Dedifferentiated amniotic fluid mesenchymal stem cell (primary cell): ENCODE data around the gene PCDHA1.
"Not testable (repeated sequence)": the region's sequence is repeated elsewhere in the genome, so short reads cannot be mapped to it uniquely, and the experiment has no call there.

Experiments
- DNase-seq: peaks from one replicate; pipeline ENCODE4 v3.0.0-alpha.2; 2016; ENCODE audit errors: extremely low spot score

Gene PCDHA1

GRCh38 chr5:140785905-140786686, at the start of gene PCDHA1:
TSS of gene PCDHA1 (plus strand) at chr5:140786140.
- DNase-seq = no peak

DNA sequence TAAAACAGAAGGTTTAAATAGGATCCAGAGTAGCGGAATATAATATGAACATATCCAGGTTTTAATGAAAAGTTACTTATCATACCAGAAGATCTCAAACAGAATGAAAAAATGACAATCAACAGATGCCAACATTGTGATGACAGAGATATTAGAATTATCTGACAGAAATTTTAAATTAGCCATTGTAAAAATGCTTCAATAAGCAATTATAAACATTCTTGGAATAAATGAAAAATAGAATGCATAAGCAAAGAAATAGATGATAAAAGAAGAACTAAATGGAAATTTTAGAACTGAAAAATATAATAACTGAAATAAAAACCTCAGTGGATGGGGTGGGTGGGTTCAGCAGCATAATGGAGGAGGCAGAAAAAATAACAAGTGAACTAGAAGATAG, 48.5 kb upstream of the PCDHA1 start:
- no peak for DNase-seq

DNA sequence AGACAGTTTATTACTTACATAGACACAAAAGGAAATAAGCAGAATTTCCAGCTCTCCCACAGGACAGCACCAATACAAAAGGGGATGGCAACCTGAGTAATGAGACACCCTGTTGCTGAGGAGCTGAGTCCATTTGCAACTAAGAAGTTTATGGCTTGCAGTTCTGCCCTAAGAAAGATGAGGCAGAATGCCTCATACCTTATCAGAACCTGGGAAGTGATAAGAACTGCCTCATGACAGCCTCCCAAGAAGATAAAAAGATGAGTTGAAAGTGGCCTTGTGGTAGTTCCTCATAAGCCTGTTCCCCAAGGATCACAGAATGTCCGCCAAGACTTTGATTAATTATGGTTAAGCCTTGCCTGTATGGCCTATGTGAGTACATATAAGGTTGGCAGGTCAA, 44.0 kb upstream of the PCDHA1 start:
- no peak for DNase-seq

DNA sequence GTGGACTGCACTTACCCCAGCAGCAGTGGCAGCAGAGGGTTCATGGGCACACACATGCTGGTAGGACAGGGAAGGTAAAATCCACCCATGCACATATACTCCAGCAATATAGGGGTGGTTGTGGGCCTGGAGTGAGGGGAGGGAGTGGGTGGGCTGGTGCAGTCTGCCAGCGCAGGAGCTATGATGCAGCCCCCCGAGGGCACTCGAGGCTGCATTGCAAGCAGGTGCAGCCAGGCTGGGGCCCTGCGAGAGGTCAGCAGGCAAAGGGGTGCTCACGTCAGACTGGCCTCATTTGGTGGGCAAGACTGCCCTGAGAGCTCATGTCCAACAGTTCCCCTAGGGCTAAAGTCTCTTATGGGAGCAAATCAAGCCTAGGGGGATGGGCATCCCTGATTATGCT, 32.4 kb upstream of the PCDHA1 start:
- DNase-seq = no peak

- DNase-seq = no peak
Measured at GRCh38 chr5:140764177-140764973, 21.6 kb upstream of the PCDHA1 start.

- DNase-seq = no peak
Measured at GRCh38 chr5:140767444-140767843, 18.5 kb upstream of the PCDHA1 start.

DNA sequence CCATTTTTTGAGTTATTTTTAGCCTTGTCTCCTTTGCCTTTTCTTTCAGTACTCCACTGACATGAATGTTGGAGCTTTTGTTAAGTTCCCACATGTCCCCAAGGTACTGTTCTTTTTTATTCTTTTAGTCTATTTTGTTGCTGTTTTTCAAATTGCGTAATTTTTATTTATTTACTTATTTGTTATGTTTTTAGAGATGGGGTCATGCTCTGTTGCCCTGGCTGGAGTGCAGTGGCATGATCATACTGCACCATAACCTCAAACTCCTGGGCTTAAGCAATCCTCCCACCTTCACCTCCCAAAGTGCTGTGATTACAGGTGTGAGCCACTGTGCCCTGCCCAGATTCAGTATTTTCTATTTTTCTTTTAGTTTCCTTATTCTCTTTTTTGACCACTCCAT, 5.4 kb upstream of the PCDHA1 start:
- no peak for DNase-seq

- not testable (repeated sequence) for DNase-seq
Measured at GRCh38 chr5:140787422-140787821, 1.5 kb downstream of the PCDHA1 start.

GRCh38 chr5:140787849-140788504, 2.0 kb downstream of the PCDHA1 start:
- not testable (repeated sequence) for DNase-seq

DNA sequence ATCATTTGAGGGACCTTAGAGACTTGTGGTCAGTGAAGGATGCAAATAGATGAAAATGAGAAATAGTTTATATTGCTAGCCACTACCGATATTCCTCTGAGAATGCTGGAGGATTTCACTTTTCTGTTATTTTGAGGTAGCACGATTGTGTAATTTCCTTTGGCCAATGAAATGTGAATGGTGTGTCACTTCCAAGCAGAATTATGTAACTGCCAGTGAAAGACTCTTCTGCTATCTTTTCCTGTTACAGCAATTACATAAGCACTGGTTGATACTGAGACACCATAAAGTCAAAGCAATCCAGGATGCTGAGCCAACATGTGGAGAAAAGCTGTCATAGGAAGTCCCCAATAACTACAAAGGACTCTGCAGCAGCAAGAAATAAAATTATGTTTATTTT, 5.1 kb downstream of the PCDHA1 start:
- no peak for DNase-seq

GRCh38 chr5:140794595-140795258, 8.8 kb downstream of the PCDHA1 start, which contains the start of gene PCDHA2:
TSS of gene PCDHA2 (plus strand) at chr5:140794852.
- no peak for DNase-seq

GRCh38 chr5:140795259-140795641, 9.3 kb downstream of the PCDHA1 start:
- no peak for DNase-seq

GRCh38 chr5:140796072-140796717, 10.3 kb downstream of the PCDHA1 start:
- DNase-seq = not testable (repeated sequence)

- no peak for DNase-seq
Measured at GRCh38 chr5:140796718-140797095, 10.8 kb downstream of the PCDHA1 start.

- DNase-seq = no peak
Measured at GRCh38 chr5:140800816-140801493, 15.0 kb downstream of the PCDHA1 start, which contains the start of gene PCDHA3. TSS of gene PCDHA3 (plus strand) at chr5:140801057.

GRCh38 chr5:140801494-140801841, 15.5 kb downstream of the PCDHA1 start:
- no peak for DNase-seq

- not testable (repeated sequence) for DNase-seq
Measured at GRCh38 chr5:140802381-140802780, 16.4 kb downstream of the PCDHA1 start.

DNA sequence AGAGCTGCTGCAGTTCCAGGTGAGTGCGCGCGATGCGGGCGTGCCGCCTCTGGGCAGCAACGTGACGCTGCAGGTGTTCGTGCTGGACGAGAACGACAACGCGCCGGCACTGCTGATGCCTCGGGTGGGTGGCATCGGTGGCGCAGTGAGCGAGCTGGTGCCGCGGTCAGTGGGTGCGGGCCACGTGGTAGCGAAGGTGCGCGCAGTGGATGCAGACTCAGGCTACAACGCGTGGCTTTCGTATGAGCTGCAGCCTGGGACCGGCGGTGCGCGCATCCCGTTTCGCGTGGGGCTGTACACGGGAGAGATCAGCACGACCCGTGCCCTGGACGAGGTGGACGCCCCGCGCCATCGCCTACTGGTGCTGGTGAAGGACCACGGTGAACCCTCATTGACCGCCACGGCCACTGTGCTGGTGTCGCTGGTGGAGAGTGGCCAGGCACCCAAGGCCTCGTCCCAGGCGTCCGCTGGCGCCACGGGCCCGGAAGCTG, 16.9 kb downstream of the PCDHA1 start:
- no peak for DNase-seq

GRCh38 chr5:140806834-140807775, 21.2 kb downstream of the PCDHA1 start, which contains the start of gene PCDHA4:
TSS of gene PCDHA4 (plus strand) at chr5:140807068.
- DNase-seq = no peak
